CD4-positive, alpha-beta T cell treated with Interleukin-17A for 4 hours (primary cell): ENCODE results near the gene PRM2.

ENCODE experiments used
- DNase-seq: peaks from one replicate; pipeline ENCODE4 v3.0.0-alpha.2; 2020; ENCODE audit warnings: mixed read lengths

The PRM2 gene, protein sequence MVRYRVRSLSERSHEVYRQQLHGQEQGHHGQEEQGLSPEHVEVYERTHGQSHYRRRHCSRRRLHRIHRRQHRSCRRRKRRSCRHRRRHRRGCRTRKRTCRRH

DNA sequence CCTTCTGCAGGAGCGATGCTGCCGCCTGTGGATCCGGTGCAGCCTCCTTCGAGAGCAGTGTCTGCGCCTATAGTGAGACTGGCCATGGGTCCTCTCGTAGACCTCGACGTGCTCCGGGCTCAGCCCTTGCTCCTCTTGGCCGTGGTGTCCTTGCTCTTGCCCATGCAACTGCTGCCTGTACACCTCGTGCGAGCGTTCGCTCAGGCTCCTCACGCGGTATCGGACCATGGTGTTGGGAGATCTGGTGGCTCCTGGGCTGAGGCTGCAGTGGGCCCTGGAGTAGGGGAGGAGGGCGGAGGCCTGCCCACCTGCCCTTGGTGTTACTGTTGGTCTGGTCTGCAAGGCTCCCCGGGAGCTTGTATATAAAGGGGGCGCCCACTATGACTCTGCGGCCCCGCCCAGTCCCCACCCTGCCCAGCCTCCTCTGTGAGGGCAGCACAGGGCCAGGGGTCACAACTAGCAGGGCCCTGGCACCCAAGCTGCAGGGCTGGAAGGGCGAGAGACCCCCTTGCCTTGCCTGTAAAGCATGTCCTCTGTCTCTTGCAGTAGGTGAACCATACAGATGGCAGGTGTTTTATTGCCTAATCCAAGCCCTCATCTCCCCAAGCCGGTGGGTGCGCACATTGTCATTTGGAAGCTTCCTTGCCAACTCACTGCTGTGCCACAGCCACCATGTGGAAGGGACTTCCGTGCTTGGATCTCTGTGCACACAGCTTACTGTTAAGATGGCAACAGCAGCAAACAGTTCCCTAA, at the start of gene PRM2:
PRM2 (minus strand) TSS at position 338 of the 753 bp plus-strand sequence; CDS start at position 228, 110 bp downstream.
- no peak for DNase-seq

- DNase-seq: no peak
Measured at GRCh38 chr16:11325404-11326083, 49.3 kb upstream of the PRM2 start.

DNA sequence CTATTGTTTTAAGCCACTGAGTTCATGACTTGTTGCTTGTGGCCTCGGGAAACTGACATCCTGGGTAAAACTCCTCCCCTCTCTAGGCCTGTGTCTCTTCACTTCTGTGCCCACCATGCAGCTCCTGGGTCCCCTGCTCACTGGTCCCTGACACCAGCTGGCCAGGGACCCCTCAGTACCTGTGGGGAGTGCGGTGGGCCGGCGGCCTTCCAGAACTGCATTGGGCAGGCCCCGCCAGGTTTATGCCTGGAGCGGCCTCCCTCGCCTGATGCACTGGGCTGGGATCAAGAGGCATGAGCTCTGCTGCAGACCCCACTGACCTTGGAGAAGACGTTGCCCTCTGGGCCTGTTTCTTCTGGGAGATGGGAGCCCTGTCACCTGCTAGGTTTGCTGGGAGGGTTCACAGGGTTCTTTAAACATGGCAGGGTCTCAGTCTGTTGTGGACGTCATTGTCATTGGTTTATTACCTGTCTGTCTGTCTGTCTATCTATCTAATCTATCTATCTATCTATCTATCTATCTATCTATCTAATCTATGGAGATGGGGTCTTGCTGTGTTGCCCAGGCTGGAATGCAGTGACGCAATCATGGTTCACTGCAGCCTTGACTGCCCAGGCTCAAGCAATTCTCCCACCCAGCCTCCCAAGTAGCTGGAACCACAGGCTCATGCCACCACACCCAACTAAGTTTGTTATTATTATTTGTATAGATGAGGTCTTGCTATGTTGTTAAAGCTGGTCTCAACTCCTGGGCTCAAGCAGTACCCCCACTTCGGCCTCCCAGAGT, 47.5 kb upstream of the PRM2 start:
- no peak for DNase-seq

GRCh38 chr16:11322823-11323222, 46.5 kb upstream of the PRM2 start:
- DNase-seq: no peak

DNA sequence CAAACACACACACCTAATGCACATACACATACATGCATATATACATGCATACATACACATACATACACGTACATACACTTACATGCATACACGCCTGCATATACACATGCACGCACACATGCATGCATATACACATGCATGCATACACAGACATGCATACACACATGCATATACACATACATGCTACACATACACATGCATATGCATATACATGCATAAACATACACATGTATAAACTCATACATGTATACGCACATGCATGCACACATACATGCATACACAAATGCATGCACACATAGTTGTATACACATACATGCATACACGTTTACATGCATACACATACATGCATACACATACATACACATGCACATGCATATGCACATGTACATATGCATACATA, 45.4 kb upstream of the PRM2 start:
- no peak for DNase-seq

GRCh38 chr16:11320170-11320569, 43.9 kb upstream of the PRM2 start:
- DNase-seq: no peak

GRCh38 chr16:11319529-11320146, 43.4 kb upstream of the PRM2 start:
- DNase-seq: no peak

- no peak for DNase-seq
Measured at GRCh38 chr16:11318817-11319216, 42.5 kb upstream of the PRM2 start.

- DNase-seq: no peak
Measured at GRCh38 chr16:11316331-11317015, 40.2 kb upstream of the PRM2 start.

GRCh38 chr16:11315510-11315909, 39.2 kb upstream of the PRM2 start:
- DNase-seq: no peak

GRCh38 chr16:11314309-11314894, 38.1 kb upstream of the PRM2 start:
- DNase-seq: no peak

DNA sequence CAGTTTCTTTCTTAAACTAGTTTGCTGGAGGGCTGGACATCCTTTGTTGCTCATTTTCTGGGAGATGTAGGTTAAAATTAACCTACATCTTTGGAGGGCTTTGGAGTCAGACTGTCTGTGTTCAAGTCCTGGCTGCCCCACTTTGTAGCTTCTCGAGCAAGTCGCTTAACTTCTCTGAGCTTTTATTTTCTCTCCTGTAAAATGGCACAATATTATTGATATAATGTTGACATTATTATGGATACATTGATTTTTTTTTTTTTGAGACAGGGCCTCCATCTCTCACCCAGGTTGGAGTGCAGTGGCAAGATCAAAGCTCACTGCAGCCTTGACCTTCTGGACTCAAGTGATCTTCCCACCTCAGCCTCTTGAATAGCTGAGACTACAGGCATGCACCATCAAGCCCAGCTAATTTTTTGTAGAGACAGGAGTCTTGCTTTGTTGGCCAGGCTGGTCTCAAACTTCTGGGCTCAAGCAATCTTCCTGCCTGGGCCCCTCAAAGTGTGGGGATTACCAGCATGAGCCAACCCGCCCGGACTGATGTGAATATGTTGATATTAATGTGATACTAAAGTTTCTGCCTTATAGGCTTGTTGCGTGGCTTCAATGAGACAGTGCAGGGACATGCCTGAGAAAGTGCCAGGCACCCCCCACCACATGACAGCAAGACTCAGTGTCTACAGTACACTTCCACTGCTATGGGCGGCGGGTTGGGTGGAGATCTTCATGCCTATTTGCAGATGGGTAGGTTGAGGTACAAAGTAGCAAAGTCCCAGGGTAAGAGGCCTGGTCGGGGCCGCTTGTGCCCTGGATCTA, 37.4 kb upstream of the PRM2 start:
- no peak for DNase-seq

DNA sequence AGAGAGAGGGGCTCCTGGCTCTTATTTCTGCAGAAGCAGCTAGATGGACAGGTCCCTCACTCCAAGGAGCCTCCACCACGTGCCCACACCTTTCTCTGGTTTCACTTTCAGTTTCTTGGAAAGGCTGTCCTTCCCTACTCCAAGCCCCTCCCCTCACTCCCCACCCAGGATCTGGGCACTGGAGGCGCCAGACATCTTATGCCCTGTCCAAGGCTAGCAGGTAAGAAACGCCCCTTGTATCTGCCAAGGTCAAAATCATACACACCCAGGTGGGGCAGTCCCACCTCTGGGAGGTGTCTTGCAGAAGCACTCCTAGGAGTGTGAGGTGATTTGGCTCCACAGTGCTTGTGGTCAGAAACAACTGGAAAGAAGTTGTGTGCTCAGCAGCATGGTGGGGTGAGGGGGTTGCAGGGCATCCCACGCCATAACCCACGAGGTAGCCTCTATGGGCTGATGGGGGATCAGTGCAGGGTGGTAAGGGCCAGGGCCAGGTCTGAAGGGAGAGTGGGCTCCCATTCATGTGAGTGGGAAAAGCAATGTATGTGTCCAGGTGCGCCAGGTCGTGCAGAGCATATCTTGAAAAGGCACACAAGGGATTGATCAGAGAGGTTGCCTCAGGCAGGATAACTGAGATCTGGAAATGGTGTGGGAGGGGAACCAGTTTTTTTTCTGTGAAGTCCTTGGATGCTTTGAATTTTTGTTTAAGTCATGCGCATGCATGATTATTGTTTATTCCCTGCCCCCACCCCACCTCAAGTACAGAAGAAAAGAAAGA, 36.6 kb upstream of the PRM2 start:
- peak; percentile 41 for DNase-seq

DNA sequence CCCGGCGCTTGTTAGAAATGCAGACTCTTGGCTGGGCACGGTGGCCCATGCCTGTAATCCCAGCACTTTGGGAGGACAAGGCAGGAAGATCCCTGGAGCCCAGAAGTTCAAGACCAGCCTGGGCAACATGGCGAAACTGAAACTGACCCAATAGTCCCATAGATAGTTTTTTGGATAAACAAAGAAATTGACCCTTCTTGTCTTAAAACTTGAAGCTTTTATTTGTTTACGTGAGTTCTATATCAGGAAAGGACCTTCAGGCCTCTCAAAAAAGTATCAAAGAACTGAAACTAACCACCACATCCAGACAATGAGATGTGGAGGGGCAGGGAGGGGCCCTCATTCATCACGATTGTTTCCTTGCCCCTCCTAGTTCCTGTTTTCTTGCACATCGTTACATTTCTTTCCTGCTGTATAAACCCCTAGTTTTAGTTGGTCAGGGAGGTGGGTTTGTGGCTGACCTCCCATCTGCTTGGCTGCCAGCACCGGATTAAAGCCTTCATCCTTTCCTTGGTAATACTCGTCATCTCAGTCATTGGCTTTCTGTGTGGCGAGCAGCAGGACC, 34.8 kb upstream of the PRM2 start:
- DNase-seq: peak; percentile 51

GRCh38 chr16:11310634-11310977, 34.3 kb upstream of the PRM2 start:
- DNase-seq: no peak

GRCh38 chr16:11309895-11310633, 33.8 kb upstream of the PRM2 start:
- DNase-seq: no peak

DNA sequence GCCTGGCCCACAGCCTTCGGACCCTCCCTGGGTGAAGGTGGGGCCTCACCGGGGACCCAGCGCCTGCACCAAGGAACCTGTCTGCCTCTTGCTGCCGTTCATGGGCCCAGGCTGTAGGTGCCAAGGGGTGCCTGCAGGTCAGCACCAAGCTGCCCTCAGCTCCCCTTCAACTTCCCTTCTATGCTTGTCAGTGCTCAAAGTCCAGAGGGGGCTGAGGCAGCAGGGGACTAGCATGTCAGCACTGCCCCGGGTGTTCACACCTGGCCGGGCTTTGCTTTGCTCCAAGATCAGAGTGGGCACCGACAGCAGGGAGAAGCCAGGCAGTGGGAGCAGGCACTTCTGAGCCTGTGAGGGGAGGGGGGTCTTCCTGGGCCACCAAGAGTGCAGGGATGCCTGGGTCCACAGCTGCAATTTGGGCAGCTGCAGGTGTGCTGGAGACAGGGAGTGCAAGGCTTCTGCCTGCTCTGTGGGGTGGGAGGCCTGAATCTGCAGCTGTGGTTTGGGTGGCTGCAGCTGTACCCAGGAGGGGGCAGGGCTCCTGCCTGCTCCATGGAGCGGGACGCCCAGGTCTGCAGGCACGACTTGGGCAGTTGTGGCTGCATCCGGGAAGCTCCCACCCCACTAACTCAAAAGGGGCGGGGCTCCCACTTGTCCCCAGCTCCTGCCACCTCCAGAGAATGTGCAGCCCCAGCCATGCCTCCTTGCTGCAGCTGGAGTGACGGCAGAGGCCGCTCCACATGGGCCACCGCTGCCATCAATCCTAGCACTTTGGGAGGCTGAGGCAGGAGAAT, 32.4 kb upstream of the PRM2 start:
- no peak for DNase-seq
